ENCODE measurements around the gene TMEM106A. TPM values are rescaled to one million over a fixed set of nuclear protein-coding genes. Genes with fewer than 3 reads are reported as not detected.

The TMEM106A gene
- total and polyA plus RNA-seq, 2 of the 13 experiments (the other 11 are each of a cell fraction or from before 2014, with no cell fraction given): 16.9 to 35.9 TPM

- peak; percentile 63; the same call in 1 of the 2 replicates for TF ChIP-seq THAP8 (CRISPR knock-in tag; IDR thresholded peaks at IDR 0.05; ENCODE audit: borderline replicate concordance)
- TF ChIP-seq ZNF3 (CRISPR knock-in tag; IDR thresholded peaks at IDR 0.05): no peak
- TF ChIP-seq CTCF (CRISPR knock-in tag; IDR thresholded peaks at IDR 0.05): peak; percentile 48
- TF ChIP-seq MED13 (CRISPR knock-in tag; IDR thresholded peaks at IDR 0.05): 0 out of 2 replicates have a peak, but pooled peaks have one; percentile 50
- TF ChIP-seq PREB (CRISPR knock-in tag; IDR thresholded peaks at IDR 0.05): no peak
- TF ChIP-seq ZNF292 (CRISPR knock-in tag; IDR thresholded peaks at IDR 0.05; ENCODE audit: borderline replicate concordance, low read depth): no peak
- TF ChIP-seq GATAD2A (CRISPR knock-in tag; IDR thresholded peaks at IDR 0.05): peak; percentile 28
- 0 out of 2 replicates have a peak, but pooled peaks have one; percentile 39 for TF ChIP-seq GATA4 (IDR thresholded peaks at IDR 0.05; ENCODE audit: borderline replicate concordance, low read depth)
- 0 out of 2 replicates have a peak, but pooled peaks have one; percentile 13 for TF ChIP-seq TGIF2 (CRISPR knock-in tag; IDR thresholded peaks at IDR 0.05)
- peak; percentile 47; the same call in 1 of the 2 replicates for TF ChIP-seq DMAP1 (CRISPR knock-in tag; IDR thresholded peaks at IDR 0.05)
- peak; percentile 32; the same call in 1 of the 2 replicates for TF ChIP-seq ZNF616 (CRISPR knock-in tag; IDR thresholded peaks at IDR 0.05; ENCODE audit: low read depth)
- TF ChIP-seq DRAP1 (CRISPR knock-in tag; IDR thresholded peaks at IDR 0.05): peak; percentile 66
- TF ChIP-seq ZNF572 (CRISPR knock-in tag; IDR thresholded peaks at IDR 0.05): peak; percentile 90
- peak; percentile 41; the same call in 1 of the 2 replicates for TF ChIP-seq KLF13 (CRISPR knock-in tag; IDR thresholded peaks at IDR 0.05)
- peak; percentile 34; the same call in 1 of the 2 replicates for TF ChIP-seq SNAPC5 (CRISPR knock-in tag; IDR thresholded peaks at IDR 0.05; ENCODE audit: borderline replicate concordance)
- peak; percentile 58 for TF ChIP-seq IKZF5 (CRISPR knock-in tag; IDR thresholded peaks at IDR 0.05)
- TF ChIP-seq ZNF644 (CRISPR knock-in tag; IDR thresholded peaks at IDR 0.05; ENCODE audit: low read depth): no peak
- peak; percentile 36; the same call in 1 of the 2 replicates for TF ChIP-seq ZNF788 (CRISPR knock-in tag; IDR thresholded peaks at IDR 0.05; ENCODE audit: borderline replicate concordance)
- TF ChIP-seq ETV5 (CRISPR knock-in tag; IDR thresholded peaks at IDR 0.05; ENCODE audit: borderline replicate concordance): peak; percentile 18; the same call in 1 of the 2 replicates
- TF ChIP-seq CSRNP1 (CRISPR knock-in tag; IDR thresholded peaks at IDR 0.05): peak; percentile 80
- TF ChIP-seq SMAD3 (CRISPR knock-in tag; IDR thresholded peaks at IDR 0.05): no peak
- TF ChIP-seq MED8 (CRISPR knock-in tag; IDR thresholded peaks at IDR 0.05; ENCODE audit: insufficient replicate concordance): peak; percentile 53
These were observed at the start of gene TMEM106A (continued) for GRCh38 chr17:43211480-43212402.

All from HepG2 (cell line).